Nephron progenitor cell (in vitro differentiated cells): Measurements from ENCODE around the gene FANCB.

ENCODE experiments used
- DNase-seq: peaks from one replicate; pipeline ENCODE4 v3.0.0; 2021
- H3K27ac Mint-ChIP-seq: 2 replicates; pipeline ENCODE4 v1.8.0; 2021; ENCODE audit warnings: mild to moderate bottlenecking, moderate library complexity, mixed read lengths
- H3K27me3 Mint-ChIP-seq: 2 replicates; pipeline ENCODE4 v1.8.0; 2021; ENCODE audit warnings: mild to moderate bottlenecking, low read depth, mixed read lengths; ENCODE audit not compliant: poor library complexity
- H3K36me3 Mint-ChIP-seq: 2 replicates; pipeline ENCODE4 v1.8.0; 2021; ENCODE audit warnings: low read depth, mixed read lengths
- H3K4me1 Mint-ChIP-seq: 2 replicates; pipeline ENCODE4 v1.8.0; 2021; ENCODE audit warnings: mixed read lengths
- H3K4me3 Mint-ChIP-seq: 2 replicates; pipeline ENCODE4 v1.8.0; 2021; ENCODE audit warnings: mild to moderate bottlenecking, moderate library complexity, mixed read lengths
- H3K9me3 Mint-ChIP-seq: 2 replicates; pipeline ENCODE4 v1.8.0; 2021; ENCODE audit warnings: mild to moderate bottlenecking, moderate library complexity, mixed read lengths
- TF ChIP-seq, protein P1 (sequence below): fragments of 200-600 bp; sonication (generic); IDR thresholded peaks from 2 replicates; pipeline ENCODE4 v1.5.0; 2021; ENCODE audit warnings: antibody characterized with exemption

FANCB gene

GRCh38 chrX:14896273-14896672, 23.4 kb upstream of the FANCB start:
- Mint-ChIP-seq H3K27ac (peak overlapping the region; percentile 18), H3K27me3 (peaks cover 3% of the 10 kb centered on the region), H3K4me3 (no peak overlapping the region), H3K4me1 (peaks cover 13% of the 10 kb centered on the region), H3K9me3 (peaks cover 16% of the 10 kb centered on the region), H3K36me3 (peaks cover 17% of the 10 kb centered on the region)
- no peak for DNase-seq
- TF ChIP-seq, protein P1, sequence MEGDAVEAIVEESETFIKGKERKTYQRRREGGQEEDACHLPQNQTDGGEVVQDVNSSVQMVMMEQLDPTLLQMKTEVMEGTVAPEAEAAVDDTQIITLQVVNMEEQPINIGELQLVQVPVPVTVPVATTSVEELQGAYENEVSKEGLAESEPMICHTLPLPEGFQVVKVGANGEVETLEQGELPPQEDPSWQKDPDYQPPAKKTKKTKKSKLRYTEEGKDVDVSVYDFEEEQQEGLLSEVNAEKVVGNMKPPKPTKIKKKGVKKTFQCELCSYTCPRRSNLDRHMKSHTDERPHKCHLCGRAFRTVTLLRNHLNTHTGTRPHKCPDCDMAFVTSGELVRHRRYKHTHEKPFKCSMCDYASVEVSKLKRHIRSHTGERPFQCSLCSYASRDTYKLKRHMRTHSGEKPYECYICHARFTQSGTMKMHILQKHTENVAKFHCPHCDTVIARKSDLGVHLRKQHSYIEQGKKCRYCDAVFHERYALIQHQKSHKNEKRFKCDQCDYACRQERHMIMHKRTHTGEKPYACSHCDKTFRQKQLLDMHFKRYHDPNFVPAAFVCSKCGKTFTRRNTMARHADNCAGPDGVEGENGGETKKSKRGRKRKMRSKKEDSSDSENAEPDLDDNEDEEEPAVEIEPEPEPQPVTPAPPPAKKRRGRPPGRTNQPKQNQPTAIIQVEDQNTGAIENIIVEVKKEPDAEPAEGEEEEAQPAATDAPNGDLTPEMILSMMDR, result no peak

- TF ChIP-seq, protein P1, result no peak
- H3K4me3 Mint-ChIP-seq, result no peak overlapping the region
- peaks cover 42% of the 10 kb centered on the region for H3K9me3 Mint-ChIP-seq
- DNase-seq, result no peak
- no peak overlapping the region for H3K27ac Mint-ChIP-seq
- peaks cover 12% of the 10 kb centered on the region for H3K36me3 Mint-ChIP-seq
- H3K27me3 Mint-ChIP-seq, result no peaks in the 10 kb centered on the region
- H3K4me1 Mint-ChIP-seq, result peaks cover 4% of the 10 kb centered on the region
Observed at GRCh38 chrX:14886252-14886651, 13.4 kb upstream of the FANCB start.

GRCh38 chrX:14884714-14885113, 11.8 kb upstream of the FANCB start:
- Mint-ChIP-seq H3K4me1 (no peaks in the 10 kb centered on the region), H3K4me3 (no peak overlapping the region), H3K36me3 (peaks cover 7% of the 10 kb centered on the region), H3K27me3 (no peaks in the 10 kb centered on the region), H3K27ac (no peak overlapping the region), H3K9me3 (peaks cover 38% of the 10 kb centered on the region)
- no peak for DNase-seq
- TF ChIP-seq, protein P1, result no peak

DNA sequence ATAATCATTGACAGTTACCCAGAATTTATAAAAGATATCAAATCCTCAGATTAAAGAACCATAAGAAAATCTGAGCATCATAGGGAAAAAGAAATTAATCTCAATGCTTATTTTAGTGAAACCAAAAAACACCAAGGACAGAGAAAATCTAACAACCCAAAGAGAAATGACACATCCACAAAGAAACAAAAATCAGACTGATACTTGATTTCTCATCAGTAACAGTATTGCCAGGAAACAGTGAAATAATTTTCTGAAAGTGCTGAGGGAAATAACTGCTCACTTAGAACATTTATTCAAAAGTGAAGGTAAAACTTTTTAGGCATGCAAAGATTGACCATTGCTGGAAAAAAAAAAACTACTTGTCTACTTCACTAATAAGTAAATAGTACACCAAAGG, 11.0 kb upstream of the FANCB start:
- no peak for DNase-seq
- H3K4me1 Mint-ChIP-seq, result no peaks in the 10 kb centered on the region
- H3K27ac Mint-ChIP-seq, result no peak overlapping the region
- TF ChIP-seq, protein P1, result no peak
- peaks cover 38% of the 10 kb centered on the region for H3K9me3 Mint-ChIP-seq
- no peaks in the 10 kb centered on the region for H3K27me3 Mint-ChIP-seq
- H3K4me3 Mint-ChIP-seq, result no peak overlapping the region
- H3K36me3 Mint-ChIP-seq, result peaks cover 7% of the 10 kb centered on the region

DNA sequence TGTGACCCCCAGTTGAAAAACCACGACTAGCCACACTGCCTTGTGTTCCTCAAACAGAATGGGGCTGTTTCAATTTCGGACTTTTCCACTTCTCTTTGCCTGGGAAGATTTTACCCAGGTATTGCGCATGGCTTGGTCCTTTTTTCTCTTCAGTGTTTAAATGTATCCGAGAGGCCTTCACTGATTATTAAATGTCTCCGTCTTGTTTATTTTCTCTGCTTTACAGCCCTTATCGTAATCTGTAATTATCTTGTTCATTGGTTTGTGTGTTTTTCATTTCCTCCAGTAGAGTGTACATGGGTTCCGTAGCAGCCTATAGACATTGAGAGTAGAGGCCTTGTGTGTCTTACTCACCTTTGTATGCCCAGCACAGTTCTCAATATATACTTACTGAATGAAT, 2.8 kb upstream of the FANCB start:
- no peak overlapping the region for H3K27ac Mint-ChIP-seq
- no peaks in the 10 kb centered on the region for H3K27me3 Mint-ChIP-seq
- TF ChIP-seq, protein P1, result no peak
- peaks cover 34% of the 10 kb centered on the region for H3K9me3 Mint-ChIP-seq
- H3K4me1 Mint-ChIP-seq, result peaks cover 14% of the 10 kb centered on the region
- DNase-seq, result no peak
- H3K4me3 Mint-ChIP-seq, result no peak overlapping the region
- H3K36me3 Mint-ChIP-seq, result peaks cover 15% of the 10 kb centered on the region

GRCh38 chrX:14873676-14874049, 794 bp upstream of the FANCB start:
- TF ChIP-seq, protein P1, result no peak
- DNase-seq, result no peak
- Mint-ChIP-seq H3K36me3 (peaks cover 23% of the 10 kb centered on the region), H3K27ac (no peak overlapping the region), H3K4me1 (peaks cover 14% of the 10 kb centered on the region), H3K27me3 (no peaks in the 10 kb centered on the region), H3K4me3 (peak overlapping the region; percentile 85), H3K9me3 (peaks cover 35% of the 10 kb centered on the region)
